SK-N-MC (cell line): ENCODE measurements around the gene WDR27.

ENCODE experiments used
- EZH2 ChIP-seq: fragments of 200-600 bp; sonication (generic); IDR thresholded peaks from one replicate; pipeline ENCODE4 v1.6.1; 2017; ENCODE audit warnings: antibody characterized with exemption
- POLR2AphosphoS5 ChIP-seq: IDR thresholded peaks from 2 replicates; pipeline ENCODE4 v1.6.1; 2012; ENCODE audit warnings: mild to moderate bottlenecking, low read depth, low read length, borderline replicate concordance

DNA sequence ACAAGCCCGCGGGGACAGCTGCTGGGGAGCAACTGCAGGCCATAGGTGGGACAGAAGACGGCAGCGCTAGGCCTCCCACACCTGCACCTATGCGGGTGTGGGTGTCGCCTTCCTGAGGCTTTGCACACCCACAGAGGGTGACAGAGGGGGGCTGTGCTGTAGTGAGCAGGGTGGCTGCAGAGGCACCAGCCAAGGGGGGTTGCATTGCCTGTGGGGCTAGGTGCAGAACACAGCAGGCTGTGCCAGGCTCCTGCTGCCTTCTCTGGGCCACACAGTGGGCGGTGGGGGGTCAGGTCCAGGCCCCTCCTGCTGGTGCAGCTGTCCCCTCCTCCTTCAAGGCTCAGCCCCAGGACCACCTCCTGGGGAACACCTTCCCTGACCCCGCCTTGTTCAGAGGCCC, 75.7 kb downstream of the WDR27 start:
- TF ChIP-seq EZH2, result no peak
- TF ChIP-seq POLR2AphosphoS5, result no peak
